Measurements from ENCODE around the gene STK32C. TPM values are rescaled to one million over a fixed set of nuclear protein-coding genes. Genes with fewer than 3 reads are reported as not detected.

The STK32C gene
- total RNA-seq, 4 donors from 2014 or later, result 3.3 to 5.7 (median 3.5) TPM

DNA sequence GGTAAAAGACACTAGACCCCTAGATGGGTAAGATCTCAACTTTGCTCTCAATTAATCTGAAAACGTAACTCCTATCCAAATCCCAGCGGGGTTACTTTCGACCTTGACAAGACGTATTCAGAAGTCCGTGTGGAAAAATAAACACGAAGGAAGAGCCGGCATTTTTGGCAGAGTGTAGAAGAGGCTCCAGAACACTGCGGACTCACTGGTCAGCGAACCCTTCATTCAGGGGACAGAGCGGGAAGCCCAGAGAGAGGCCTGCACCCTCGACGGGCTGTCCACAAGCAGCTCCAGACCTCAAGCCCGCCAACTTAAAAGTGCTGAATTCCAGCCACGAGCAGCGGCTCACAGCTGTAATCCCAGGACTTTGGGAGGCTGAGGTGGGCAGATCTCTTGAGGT lies 66.3 kb downstream of the STK32C start:
- Histone ChIP-seq H3K4me1 (no peaks in the 10 kb centered on the region), H3K27ac (no peak overlapping the region), H3K27me3 (no peaks in the 10 kb centered on the region), H3K9me3 (no peaks in the 10 kb centered on the region), H3K36me3 (no peaks in the 10 kb centered on the region), H3K4me3 (replicated peaks in 1 of 3) (no peak overlapping the region)
- 72 to 75% methylated on average over 15 of the region's 15 CpGs for WGBS, 2 donors
- intact Hi-C loops (cut with DNase I), result no loop called here
- no peak for DNase-seq
- no peak for TF ChIP-seq POLR2A (IDR thresholded peaks at IDR 0.05)

DNA sequence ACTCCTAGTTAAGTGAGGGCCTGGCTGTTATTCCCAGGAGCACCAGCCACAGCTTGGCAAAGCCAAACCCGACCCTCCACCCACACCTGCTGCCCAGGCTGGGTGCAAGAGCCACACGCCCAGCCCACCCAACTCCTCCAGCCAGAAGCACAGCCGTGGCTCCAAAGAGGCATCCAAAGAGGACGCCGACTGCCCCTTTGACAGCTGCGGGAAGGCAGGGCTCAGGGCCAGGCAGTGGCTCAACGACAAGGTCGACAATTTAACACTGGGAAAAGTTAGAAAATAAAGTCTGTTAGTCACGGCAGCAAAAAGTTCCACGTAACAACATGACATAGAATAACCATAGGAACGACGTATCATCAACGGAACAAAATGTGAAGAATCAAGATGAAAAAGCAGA lies 66.7 kb downstream of the STK32C start:
- H3K9me3 ChIP-seq, result no peaks in the 10 kb centered on the region
- H3K36me3 ChIP-seq, result no peaks in the 10 kb centered on the region
- intact Hi-C loops (cut with DNase I), result no loop called here
- H3K4me3 ChIP-seq (replicated peaks in 1 of 3), result no peak overlapping the region
- 83 to 90% methylated on average over 13 of the region's 13 CpGs for WGBS, 2 donors
- no peak overlapping the region for H3K27ac ChIP-seq
- no peaks in the 10 kb centered on the region for H3K27me3 ChIP-seq
- H3K4me1 ChIP-seq, result no peaks in the 10 kb centered on the region
- DNase-seq, result no peak
- TF ChIP-seq, protein P1, sequence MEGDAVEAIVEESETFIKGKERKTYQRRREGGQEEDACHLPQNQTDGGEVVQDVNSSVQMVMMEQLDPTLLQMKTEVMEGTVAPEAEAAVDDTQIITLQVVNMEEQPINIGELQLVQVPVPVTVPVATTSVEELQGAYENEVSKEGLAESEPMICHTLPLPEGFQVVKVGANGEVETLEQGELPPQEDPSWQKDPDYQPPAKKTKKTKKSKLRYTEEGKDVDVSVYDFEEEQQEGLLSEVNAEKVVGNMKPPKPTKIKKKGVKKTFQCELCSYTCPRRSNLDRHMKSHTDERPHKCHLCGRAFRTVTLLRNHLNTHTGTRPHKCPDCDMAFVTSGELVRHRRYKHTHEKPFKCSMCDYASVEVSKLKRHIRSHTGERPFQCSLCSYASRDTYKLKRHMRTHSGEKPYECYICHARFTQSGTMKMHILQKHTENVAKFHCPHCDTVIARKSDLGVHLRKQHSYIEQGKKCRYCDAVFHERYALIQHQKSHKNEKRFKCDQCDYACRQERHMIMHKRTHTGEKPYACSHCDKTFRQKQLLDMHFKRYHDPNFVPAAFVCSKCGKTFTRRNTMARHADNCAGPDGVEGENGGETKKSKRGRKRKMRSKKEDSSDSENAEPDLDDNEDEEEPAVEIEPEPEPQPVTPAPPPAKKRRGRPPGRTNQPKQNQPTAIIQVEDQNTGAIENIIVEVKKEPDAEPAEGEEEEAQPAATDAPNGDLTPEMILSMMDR (IDR thresholded peaks at IDR 0.05), result no peak
- TF ChIP-seq POLR2A (IDR thresholded peaks at IDR 0.05), result no peak

DNA sequence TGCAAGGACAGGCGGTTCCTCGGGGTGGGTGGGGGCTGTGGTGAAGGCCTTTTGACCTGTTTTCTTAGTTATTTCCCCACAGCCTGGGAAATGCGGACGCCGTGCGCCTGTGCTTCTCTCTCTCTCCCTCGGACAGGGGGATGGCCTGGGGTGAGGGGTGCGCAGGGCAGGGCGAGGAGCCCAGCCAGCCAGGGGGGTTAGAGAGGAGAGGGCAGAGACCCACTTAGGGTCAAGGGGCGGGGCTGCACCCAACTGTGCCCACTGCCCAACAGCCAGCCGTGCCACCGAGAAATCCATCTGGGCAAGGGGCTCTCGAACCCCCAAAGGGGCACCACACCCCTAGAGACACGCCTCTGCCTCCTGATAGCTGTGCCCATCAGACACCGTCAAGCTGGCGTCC lies 67.2 kb downstream of the STK32C start:
- Histone ChIP-seq H3K27me3 (no peaks in the 10 kb centered on the region), H3K4me3 (replicated peaks in 1 of 3) (no peak overlapping the region), H3K4me1 (no peaks in the 10 kb centered on the region), H3K9me3 (no peaks in the 10 kb centered on the region), H3K36me3 (no peaks in the 10 kb centered on the region), H3K27ac (no peak overlapping the region)
- TF ChIP-seq, protein P1 (IDR thresholded peaks at IDR 0.05), result no peak
- TF ChIP-seq POLR2A (IDR thresholded peaks at IDR 0.05), result no peak
- WGBS, 2 donors, result 77 to 91% methylated on average over 6 to 16 of the region's 16 CpGs
- DNase-seq, result no peak
- intact Hi-C loops (cut with DNase I), result no loop called here

GRCh38 chr10:132240156-132240555 lies 67.6 kb downstream of the STK32C start:
- Histone ChIP-seq H3K4me3 (replicated peaks in 1 of 3) (no peak overlapping the region), H3K27me3 (no peaks in the 10 kb centered on the region), H3K27ac (no peak overlapping the region), H3K9me3 (no peaks in the 10 kb centered on the region), H3K4me1 (no peaks in the 10 kb centered on the region), H3K36me3 (no peaks in the 10 kb centered on the region)
- TF ChIP-seq, protein P1 (IDR thresholded peaks at IDR 0.05), result no peak
- TF ChIP-seq POLR2A (IDR thresholded peaks at IDR 0.05), result no peak
- intact Hi-C loops (cut with DNase I), result no loop called here
- no peak for DNase-seq
- WGBS, 2 donors, result 74 to 89% methylated on average over 13 to 14 of the region's 15 CpGs

DNA sequence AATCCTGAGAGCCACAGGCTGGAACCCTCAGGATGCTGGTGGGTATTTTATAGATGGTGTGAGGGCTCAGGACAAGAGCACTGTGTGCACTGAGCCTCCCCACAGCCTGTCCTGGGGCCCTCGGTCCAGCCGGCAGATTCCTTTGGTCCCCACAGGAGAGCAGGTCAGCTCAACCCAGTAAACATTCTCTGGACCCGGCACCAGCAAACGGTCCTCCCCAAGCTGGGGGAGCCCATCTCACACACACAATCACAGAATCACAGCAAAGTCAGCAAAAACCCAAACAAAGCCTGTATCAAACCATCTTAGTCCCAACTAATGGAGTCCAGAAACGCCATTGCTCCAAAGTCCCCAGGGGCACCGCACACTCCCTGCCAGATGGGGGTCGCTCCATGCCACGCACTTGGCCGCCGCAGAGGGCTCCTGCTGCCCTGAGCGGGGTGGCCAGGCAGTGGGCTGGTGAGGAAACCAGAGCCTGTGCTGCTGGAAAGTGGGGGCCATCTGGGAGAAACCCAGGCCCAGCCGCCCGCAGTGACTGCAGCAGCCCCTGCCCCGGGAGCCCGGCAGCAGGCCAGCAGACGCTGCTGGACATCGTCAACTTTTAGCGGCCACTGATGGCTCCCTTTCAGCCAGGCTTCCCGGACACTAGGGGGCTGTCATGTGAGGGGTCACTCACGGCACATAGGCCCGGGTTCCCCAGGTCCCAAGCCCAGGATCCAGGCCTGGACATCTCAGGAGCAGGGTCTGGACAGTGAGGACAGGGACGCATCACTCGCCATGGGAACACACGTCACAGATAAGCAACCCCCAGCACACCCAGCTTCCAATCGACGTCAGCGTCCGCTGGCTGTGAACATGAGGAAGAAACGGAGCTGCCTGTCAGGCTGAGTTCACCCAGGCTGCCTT lies 68.4 kb downstream of the STK32C start:
- H3K27ac ChIP-seq, result no peak overlapping the region
- no peaks in the 10 kb centered on the region for H3K4me1 ChIP-seq
- H3K36me3 ChIP-seq, result no peaks in the 10 kb centered on the region
- no peak overlapping the region for H3K4me3 ChIP-seq (replicated peaks in 1 of 3)
- H3K27me3 ChIP-seq, result no peaks in the 10 kb centered on the region
- WGBS, 2 donors, result 62 to 77% methylated on average over 11 to 29 of the region's 29 CpGs
- no peaks in the 10 kb centered on the region for H3K9me3 ChIP-seq
- DNase-seq, result no peak
- intact Hi-C loops (cut with DNase I), result no loop called here
- TF ChIP-seq, protein P1 (IDR thresholded peaks at IDR 0.05), result no peak
